Lower lobe of right lung (tissue), 2 donors: ENCODE measurements around the gene JMJD1C. TPM values are rescaled to one million over a fixed set of nuclear protein-coding genes. Genes with fewer than 3 reads are reported as not detected.
"Not testable (repeated sequence)": the region's sequence is repeated elsewhere in the genome, so short reads cannot be mapped to it uniquely, and the experiment has no call there.

Experiments
- ATAC-seq, 2 donors: fragments of 200-7000 bp; cut with Tn5 transposase; one replicate each; pipeline ENCODE4 v1.9.1; 2020 to 2022; ENCODE audit warnings: mild to moderate bottlenecking in 2 of 2, moderate library complexity in 2 of 2
- DNase-seq: peaks from one replicate; pipeline ENCODE4 v3.0.0-alpha.2; 2020
- H3K27ac ChIP-seq: fragments of 200-600 bp; one replicate; pipeline ENCODE4 v1.8.0; 2022
- H3K27me3 ChIP-seq: fragments of 200-600 bp; one replicate; pipeline ENCODE4 v1.8.0; 2022; ENCODE audit warnings: low read depth
- H3K36me3 ChIP-seq: fragments of 200-600 bp; one replicate; pipeline ENCODE4 v1.8.0; 2022; ENCODE audit warnings: mild to moderate bottlenecking
- H3K4me1 ChIP-seq: fragments of 200-600 bp; one replicate; pipeline ENCODE4 v1.8.0; 2022
- H3K4me3 ChIP-seq: fragments of 200-600 bp; one replicate; pipeline ENCODE4 v1.8.0; 2022; ENCODE audit warnings: mild to moderate bottlenecking
- H3K9me3 ChIP-seq: fragments of 200-600 bp; one replicate; pipeline ENCODE4 v1.8.0; 2022
- CTCF ChIP-seq: fragments of 200-600 bp; IDR thresholded peaks from one replicate; pipeline ENCODE4 v1.8.0; 2022; ENCODE audit warnings: antibody characterized with exemption, mild to moderate bottlenecking
- intact Hi-C: fragments of 100-400 bp; cut with DNase I; formaldehyde crosslinking; loops from one replicate; pipeline ENCODE4 v1.11.0; 2022
- total RNA-seq: library from RNA; stranded (reverse); fragmentation: NEBNext Ultra II Directional; extraction: Animal tissue kit (Norgen Biotek cat#: 25700); gene quantifications from one replicate; pipeline ENCODE4 v1.2.1, GENCODE V29; 2021
- donor health status: DM: no; HTN: yes; CAD: no; lungs with severe emphysema.

Gene JMJD1C
- total RNA-seq, 1 donor from 2014 or later = 100.0 TPM

DNA sequence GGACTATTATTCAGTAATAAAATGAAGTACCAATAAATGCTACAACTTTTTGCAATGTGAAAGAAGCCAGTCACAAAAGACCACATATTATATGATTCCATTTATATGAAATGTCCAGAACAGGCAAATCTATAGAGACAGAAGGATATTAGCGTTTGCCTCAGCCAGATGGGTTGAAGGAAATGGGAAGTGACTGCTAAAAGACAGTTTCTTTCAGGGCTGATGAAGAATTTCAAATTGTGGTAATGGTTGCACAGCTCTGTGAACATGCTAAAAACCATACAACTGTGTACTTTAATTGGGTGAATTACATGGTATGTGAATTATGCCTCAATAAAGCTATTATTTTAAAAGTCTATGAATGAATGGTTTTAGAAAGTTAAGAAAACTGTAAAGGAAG, 31.5 kb upstream of the JMJD1C start:
- Histone ChIP-seq H3K4me1 (peaks cover 6% of the 10 kb centered on the region), H3K27ac (no peak overlapping the region), H3K36me3 (no peaks in the 10 kb centered on the region), H3K4me3 (no peak overlapping the region), H3K27me3 (no peaks in the 10 kb centered on the region), H3K9me3 (no peaks in the 10 kb centered on the region)
- DNase-seq = no peak
- no peak for TF ChIP-seq CTCF
- intact Hi-C loops = no loop called here
- no peak for ATAC-seq

- no peak for ATAC-seq
- Histone ChIP-seq H3K27me3 (no peaks in the 10 kb centered on the region), H3K4me1 (peaks cover 14% of the 10 kb centered on the region), H3K9me3 (no peaks in the 10 kb centered on the region), H3K36me3 (no peaks in the 10 kb centered on the region), H3K4me3 (no peak overlapping the region), H3K27ac (no peak overlapping the region)
- DNase-seq = no peak
- no peak for TF ChIP-seq CTCF
- intact Hi-C loops = no loop called here
Observed at GRCh38 chr10:63496561-63496960, 30.8 kb upstream of the JMJD1C start.

- no peaks in the 10 kb centered on the region for H3K9me3 ChIP-seq
- H3K4me1 ChIP-seq = peaks cover 22% of the 10 kb centered on the region
- no peak overlapping the region for H3K27ac ChIP-seq
- H3K36me3 ChIP-seq = no peaks in the 10 kb centered on the region
- DNase-seq (no peak), ATAC-seq (no peak)
- H3K27me3 ChIP-seq = no peaks in the 10 kb centered on the region
- TF ChIP-seq CTCF = no peak
- H3K4me3 ChIP-seq = no peak overlapping the region
- intact Hi-C loops = no loop called here
Observed at GRCh38 chr10:63494951-63495350, 29.2 kb upstream of the JMJD1C start.

GRCh38 chr10:63493004-63493403, 27.2 kb upstream of the JMJD1C start:
- H3K36me3 ChIP-seq = no peaks in the 10 kb centered on the region
- no peaks in the 10 kb centered on the region for H3K27me3 ChIP-seq
- no peak overlapping the region for H3K4me3 ChIP-seq
- H3K4me1 ChIP-seq = peaks cover 22% of the 10 kb centered on the region
- ATAC-seq (no peak), DNase-seq (no peak)
- intact Hi-C loops = no loop called here
- TF ChIP-seq CTCF = no peak
- H3K9me3 ChIP-seq = no peaks in the 10 kb centered on the region
- no peak overlapping the region for H3K27ac ChIP-seq

- H3K4me3 ChIP-seq, H3K27ac ChIP-seq, H3K9me3 ChIP-seq, DNase-seq, H3K27me3 ChIP-seq, H3K36me3 ChIP-seq, intact Hi-C loops: not testable (repeated sequence)
- peaks cover 22% of the 10 kb centered on the region for H3K4me1 ChIP-seq
- peak in 1 of 2 donors; percentile 39 for ATAC-seq
Observed at GRCh38 chr10:63492317-63492690, 26.5 kb upstream of the JMJD1C start.

- H3K4me3 ChIP-seq = no peak overlapping the region
- no peaks in the 10 kb centered on the region for H3K36me3 ChIP-seq
- peak; percentile 87 to 92 for ATAC-seq
- H3K4me1 ChIP-seq = peaks cover 25% of the 10 kb centered on the region
- no peak for TF ChIP-seq CTCF
- H3K27me3 ChIP-seq = no peaks in the 10 kb centered on the region
- intact Hi-C loops = no loop called here
- no peak for DNase-seq
- peak overlapping the region; percentile 66 for H3K27ac ChIP-seq
- no peaks in the 10 kb centered on the region for H3K9me3 ChIP-seq
Observed at GRCh38 chr10:63491588-63492316, 26.0 kb upstream of the JMJD1C start.
